H1 (cell line): ENCODE results near the gene TMEM115. TPM values are rescaled to one million over a fixed set of nuclear protein-coding genes. Genes with fewer than 3 reads are reported as not detected.

ENCODE experiments used
- CTCF ChIA-PET: fragments of 300-600 bp; sonication (Branson Sonifier 250); formaldehyde crosslinking; loops from one replicate; lab custom pipeline; 2021; ENCODE audit not compliant: partially characterized antibody; lab: Charles Lee
- POLR2A ChIA-PET: fragments of 300-600 bp; sonication (Branson Sonifier 250); formaldehyde crosslinking; loops from one replicate; lab custom pipeline; 2021; ENCODE audit warnings: inconsistent platforms; ENCODE audit not compliant: partially characterized antibody; lab: Charles Lee
- DNase-seq, 2 experiments: peaks; one replicate each; pipeline versions ENCODE4 v3.0.0 to v3.0.0-alpha.2; 2010 to 2022; ENCODE audit warnings: low spot score in 2 of 2, low read depth in 1 of 2, mixed read lengths in 1 of 2
- FAIRE-seq: peaks from 2 replicates; lab custom pipeline; 2011; peaks lifted over from hg19 to GRCh38; lab: Jason Lieb, UNC
- H2AFZ ChIP-seq: 2 replicates; pipeline ENCODE4 v1.8.1; 2012; ENCODE audit warnings: low read length, inconsistent platforms
- H2AK5ac ChIP-seq: 2 replicates; pipeline ENCODE4 v1.6.1; 2013; ENCODE audit warnings: low read depth, low read length
- H2BK120ac ChIP-seq: replicated peaks from 2 replicates; pipeline ENCODE3; 2013; ENCODE audit warnings: low read depth, low read length, inconsistent platforms
- H2BK12ac ChIP-seq: 2 replicates; pipeline ENCODE4 v1.6.1; 2013; ENCODE audit warnings: low read depth, low read length
- H2BK15ac ChIP-seq: 2 replicates; pipeline ENCODE4 v1.6.1; 2013; ENCODE audit warnings: low read length
- H2BK20ac ChIP-seq: 2 replicates; pipeline ENCODE4 v1.6.1; 2013; ENCODE audit warnings: low read length
- H2BK5ac ChIP-seq: 2 replicates; pipeline ENCODE4 v1.6.1; 2013; ENCODE audit warnings: low read depth, low read length
- H3K14ac ChIP-seq: 2 replicates; pipeline ENCODE4 v1.6.1; 2013; ENCODE audit warnings: inconsistent platforms; ENCODE audit not compliant: insufficient read length
- H3K18ac ChIP-seq: 2 replicates; pipeline ENCODE4 v1.6.1; 2013; ENCODE audit warnings: low read length; ENCODE audit errors: extremely low read depth
- H3K23ac ChIP-seq: 2 replicates; pipeline ENCODE4 v1.6.1; 2013; ENCODE audit warnings: inconsistent platforms; ENCODE audit not compliant: insufficient read length
- H3K23me2 ChIP-seq: 2 replicates; pipeline ENCODE4 v1.6.1; 2013; ENCODE audit warnings: low read depth, low read length
- H3K27ac ChIP-seq: 2 replicates; pipeline ENCODE4 v1.6.1; 2011; ENCODE audit warnings: low read depth, low read length, inconsistent platforms
- H3K27me3 ChIP-seq, 4 experiments: replicated peaks in 1 of 4; 1 replicate in 1 of 4; 2 replicates in 3 of 4; pipeline versions ENCODE4 v1.6.1 to v1.8.1; 2011 to 2013; ENCODE audit warnings: low read length in 3 of 4, mild to moderate bottlenecking in 3 of 4, inconsistent platforms in 2 of 4, mixed read lengths in 2 of 4, moderate library complexity in 1 of 4; ENCODE audit not compliant: control insufficient read depth in 3 of 4, insufficient read depth in 3 of 4; ENCODE audit errors: extremely low read depth in 1 of 4
- H3K36me3 ChIP-seq, 4 experiments: 2 replicates each; pipeline versions ENCODE4 v1.6.1 to v1.8.1; 2011 to 2013; ENCODE audit warnings: mild to moderate bottlenecking in 4 of 4, low read length in 3 of 4, moderate library complexity in 2 of 4, control low read depth in 1 of 4, inconsistent platforms in 1 of 4; ENCODE audit not compliant: insufficient read depth in 4 of 4, control insufficient read depth in 2 of 4
- H3K4ac ChIP-seq: replicated peaks from 2 replicates; pipeline ENCODE3; 2013; ENCODE audit warnings: low read length, low read depth, mixed read lengths, inconsistent platforms; ENCODE audit not compliant: insufficient read length
- H3K4me1 ChIP-seq, 4 experiments: replicated peaks in 1 of 4; 1 replicate in 1 of 4; 2 replicates in 3 of 4; pipeline versions ENCODE4 v1.6.1 to v1.8.1; 2011 to 2013; ENCODE audit warnings: low read length in 3 of 4, inconsistent platforms in 2 of 4, mixed read lengths in 1 of 4; ENCODE audit not compliant: insufficient read depth in 4 of 4, control insufficient read depth in 3 of 4
- H3K4me2 ChIP-seq, 2 experiments: 2 replicates each; pipeline versions ENCODE4 v1.6.1 to v1.8.1; 2011 to 2013; ENCODE audit warnings: low read depth in 2 of 2, low read length in 2 of 2, control low read depth in 1 of 2, inconsistent platforms in 1 of 2, mild to moderate bottlenecking in 1 of 2; ENCODE audit not compliant: insufficient read depth in 1 of 2
- H3K4me3 ChIP-seq, 4 experiments: fragments of 200-600, 300-600 bp in 1 of 4; sonication (generic), shearing (Covaris generic), sonication (Bioruptor Twin) in 1 of 4; 2 replicates each; pipeline versions ENCODE4 v1.5.1 to v1.8.1; 2011 to 2016; ENCODE audit warnings: low read length in 4 of 4, low read depth in 3 of 4, control low read depth in 2 of 4, inconsistent platforms in 2 of 4, mild to moderate bottlenecking in 2 of 4, mixed read lengths in 1 of 4, moderate library complexity in 1 of 4; ENCODE audit not compliant: insufficient read depth in 2 of 4; ENCODE audit errors: extremely low read depth in 1 of 4
- H3K56ac ChIP-seq: replicated peaks from 2 replicates; pipeline ENCODE3; 2013; ENCODE audit warnings: low read depth, mild to moderate bottlenecking, mixed read lengths, low read length, inconsistent platforms; ENCODE audit not compliant: insufficient read length
- H3K79me1 ChIP-seq: 2 replicates; pipeline ENCODE4 v1.6.1; 2013; ENCODE audit warnings: low read depth, low read length, control low read depth
- H3K79me2 ChIP-seq, 2 experiments: 2 replicates each; pipeline versions ENCODE4 v1.6.1 to v1.8.1; 2012 to 2013; ENCODE audit warnings: low read length in 2 of 2, mild to moderate bottlenecking in 2 of 2, inconsistent platforms in 1 of 2; ENCODE audit not compliant: insufficient read depth in 2 of 2, control insufficient read depth in 1 of 2
- H3K9ac ChIP-seq, 4 experiments: replicated peaks in 1 of 4; 1 replicate in 1 of 4; 2 replicates in 3 of 4; pipeline versions ENCODE4 v1.6.1 to v1.8.1; 2011 to 2013; ENCODE audit warnings: low read depth in 3 of 4, low read length in 3 of 4, control low read depth in 2 of 4, mild to moderate bottlenecking in 2 of 4, moderate library complexity in 2 of 4, inconsistent platforms in 1 of 4; ENCODE audit errors: extremely low read depth in 1 of 4
- H3K9me3 ChIP-seq, 2 experiments: 2 replicates each; pipeline versions ENCODE4 v1.6.1 to v1.8.1; 2012 to 2013; ENCODE audit warnings: mild to moderate bottlenecking in 2 of 2, moderate library complexity in 2 of 2, control low read depth in 1 of 2, inconsistent platforms in 1 of 2, low read depth in 1 of 2, low read length in 1 of 2, mixed read lengths in 1 of 2; ENCODE audit not compliant: insufficient read depth in 2 of 2
- H4K20me1 ChIP-seq, 2 experiments: replicated peaks in 1 of 2; 2 replicates each; pipeline versions ENCODE3 to v1.8.1; 2011 to 2013; ENCODE audit warnings: inconsistent platforms in 2 of 2, low read length in 2 of 2, mild to moderate bottlenecking in 1 of 2; ENCODE audit not compliant: insufficient read depth in 2 of 2, control insufficient read depth in 1 of 2
- H4K5ac ChIP-seq: 2 replicates; pipeline ENCODE4 v1.6.1; 2013; ENCODE audit warnings: low read length, low read depth, mixed read lengths, inconsistent platforms; ENCODE audit not compliant: insufficient read length
- H4K8ac ChIP-seq: 2 replicates; pipeline ENCODE4 v1.8.0; 2013; ENCODE audit warnings: mild to moderate bottlenecking, moderate library complexity, low read length, inconsistent platforms; ENCODE audit not compliant: insufficient read depth; ENCODE audit errors: extremely low read depth
- H4K91ac ChIP-seq: replicated peaks from 2 replicates; pipeline ENCODE3; 2013; ENCODE audit warnings: low read length, mixed read lengths, inconsistent platforms; ENCODE audit not compliant: insufficient read length
- KDM4A ChIP-seq: IDR thresholded peaks from one replicate; pipeline ENCODE4 v1.7.1; 2012; ENCODE audit warnings: low read depth, mild to moderate bottlenecking, moderate library complexity, low read length, inconsistent platforms; ENCODE audit not compliant: severe bottlenecking
- POLR2A ChIP-seq, 2 experiments: IDR thresholded peaks; 1 replicate in 1 of 2; 2 replicates in 1 of 2; pipeline ENCODE4 v1.6.1; 2011; ENCODE audit warnings: low read depth in 2 of 2, low read length in 2 of 2, mild to moderate bottlenecking in 2 of 2; ENCODE audit errors: control extremely low read depth in 1 of 2
- POLR2AphosphoS5 ChIP-seq: IDR thresholded peaks from 2 replicates; pipeline ENCODE4 v1.6.1; 2011; ENCODE audit warnings: low read depth, low read length
- SAP30 ChIP-seq: fragments of 300-600 bp; sonication (generic); IDR thresholded peaks from 2 replicates; pipeline ENCODE4 v1.7.1; 2012; ENCODE audit warnings: low read length, moderate library complexity, mild to moderate bottlenecking, inconsistent platforms; ENCODE audit not compliant: insufficient read depth, insufficient replicate concordance
- SP4 ChIP-seq: IDR thresholded peaks from 2 replicates; pipeline ENCODE4 v1.6.1; 2012; ENCODE audit warnings: low read length, inconsistent platforms
- WGBS, 2 experiments: shearing (Covaris generic) in 1 of 2; methylation state at CpG; one replicate each; pipeline versions ENCODE4 v1.1.6 to v1.1.7; 2013 to 2015; ENCODE audit warnings: low lambda C conversion rate in 2 of 2, mixed read lengths in 2 of 2, inconsistent platforms in 1 of 2, low coverage in 1 of 2, missing lambda C conversion rate in 1 of 2; ENCODE audit not compliant: insufficient replicate concordance in 2 of 2, insufficient coverage in 1 of 2, insufficient read length in 1 of 2; ENCODE audit errors: extremely low coverage in 1 of 2, missing lambda C conversion rate in 1 of 2; 5-methylcytosine and 5-hydroxymethylcytosine counted together
- polyA plus RNA-seq, 7 experiments: library from polyadenylated mRNA; depleted of rRNA in 3 of 7; stranded (reverse) in 5 of 7; unstranded in 2 of 7; fragments of >200 nt in 5 of 7; fragments of 200-250 nt in 2 of 7; gene quantifications; 1 replicate in 5 of 7; 2 replicates in 1 of 7; 4 replicates in 1 of 7; pipeline versions ENCODE4 v1.2.1 to v1.2.3, GENCODE V29; 2011 to 2013; ENCODE audit warnings: missing spikeins in 2 of 7, mixed read lengths in 2 of 7
- total RNA-seq: library from RNA; stranded (reverse); fragmentation: NEBNext Ultra II Directional; extraction: Animal tissue kit (Norgen Biotek cat#: 25700); gene quantifications from 2 replicates; pipeline ENCODE4 v1.2.1, GENCODE V29; 2021

TMEM115 gene
- total and polyA plus RNA-seq, 2 of the 8 experiments (the other 6 are each of a cell fraction or from before 2014, with no cell fraction given): 25.4 to 32.4 TPM

- 1% methylated on average over 14 of the region's 14 CpGs; no CpG with 5 or more reads in 1 of the 2 experiments for WGBS, 2 experiments
- H2BK5ac ChIP-seq: peak overlapping the region; percentile 99
- H3K79me1 ChIP-seq: peaks cover 20% of the 10 kb centered on the region
- H3K4me3 ChIP-seq: peak overlapping the region; percentile 89 to 96 (median 94)
- H2AK5ac ChIP-seq: no peak overlapping the region
- peaks cover 23 to 35% (median 30%) of the 10 kb centered on the region in 4 experiments for H3K36me3 ChIP-seq
- DNase-seq: no peak
- no peak overlapping the region for H3K14ac ChIP-seq
- CTCF ChIA-PET: interaction anchor here (1.0 to 7.5 kb wide), 14 partner anchors 10 to 130 kb away, joined by 3 to 75 read pairs (median 7); partner anchors contain the start of genes CYB561D2, GNAT1, HYAL1 and IFRD2
- no peak overlapping the region; the same call in 1 of the 2 replicates for H2BK12ac ChIP-seq
- POLR2A ChIA-PET: interaction anchor here (1.4 to 12.6 kb wide), 9 partner anchors 8 to 86 kb away, joined by 3 to 149 read pairs (median 16); partner anchors contain the start of genes GNAI2, HYAL1, HYAL3 and IFRD2
- no peak overlapping the region for H2BK20ac ChIP-seq
- no peak overlapping the region for H3K23ac ChIP-seq
- peaks cover 13 to 28% of the 10 kb centered on the region in 2 experiments for H4K20me1 ChIP-seq
- no peak overlapping the region for H2BK120ac ChIP-seq
- H3K4me1 ChIP-seq: peaks cover 0 to 37% (median 20%) of the 10 kb centered on the region in 4 experiments; a peak in 6 of 7 replicates
- peak overlapping the region; percentile 97 for H3K18ac ChIP-seq
- H2AFZ ChIP-seq: peak overlapping the region; percentile 29; the same call in 1 of the 2 replicates
- no peaks in the 10 kb centered on the region for H3K9me3 ChIP-seq
- peak overlapping the region; percentile 84 for H3K56ac ChIP-seq
- peaks cover 0 to 29% of the 10 kb centered on the region in 2 experiments; a peak in 3 of 4 replicates for H3K79me2 ChIP-seq
- H4K8ac ChIP-seq: peak overlapping the region; percentile 36; the same call in 1 of the 2 replicates
- no peaks in the 10 kb centered on the region for H3K27me3 ChIP-seq
- peak overlapping the region; percentile 64 for H4K5ac ChIP-seq
- peak overlapping the region; percentile 91 for H4K91ac ChIP-seq
- peak overlapping the region; percentile 38; the same call in 1 of the 2 replicates for H3K27ac ChIP-seq
- peak overlapping the region; percentile 97 for H3K4me2 ChIP-seq
- peak overlapping the region in 3 of 4 experiments; percentile 61 to 78 (median 66); a peak in 6 of 7 replicates for H3K9ac ChIP-seq
- H3K4ac ChIP-seq: peak overlapping the region; percentile 33
- H2BK15ac ChIP-seq: peak overlapping the region; percentile 88; the same call in 1 of the 2 replicates
- peaks cover 17% of the 10 kb centered on the region for H3K23me2 ChIP-seq
- no peak for FAIRE-seq
- TF ChIP-seq POLR2AphosphoS5 (peak; percentile 17; the same call in 1 of the 2 replicates), POLR2A (IDR thresholded peaks at IDR 0.05; ENCODE audit: control extremely low read depth in 1 of 2, low read depth in 2 of 2, low read length in 2 of 2) (peak in 1 of 2 experiments; percentile 16; a peak in 1 of 3 replicates), KDM4A (peak; percentile 73), SP4 (no peak), SAP30 (peak; percentile 20)
- TF ChIP-seq, all 59 proteins: peak for 4
Observed at GRCh38 chr3:50322115-50322385, 37.3 kb downstream of the TMEM115 start.
